ENCODE data around the gene CLCNKB.

DNA sequence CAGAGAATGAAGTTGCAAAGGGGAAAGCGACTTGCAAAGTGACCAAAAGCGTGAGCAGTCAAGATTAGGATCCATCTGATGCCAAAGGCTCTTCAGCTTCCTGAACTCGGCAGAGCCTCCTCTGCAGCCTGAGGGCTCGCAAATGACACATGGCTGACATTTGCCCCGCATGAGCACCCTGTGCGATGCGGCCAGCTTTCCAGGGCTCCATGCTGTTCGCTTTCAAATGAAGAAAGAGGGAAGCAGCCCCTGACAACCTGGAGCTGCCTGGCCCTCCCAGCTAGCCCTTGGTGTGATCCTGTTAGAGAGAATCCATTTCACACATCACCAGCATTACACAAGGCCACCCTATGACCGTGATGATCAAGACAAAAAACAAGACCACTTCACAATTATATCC, 50.0 kb downstream of the CLCNKB start:
- TF ChIP-seq, protein P1, sequence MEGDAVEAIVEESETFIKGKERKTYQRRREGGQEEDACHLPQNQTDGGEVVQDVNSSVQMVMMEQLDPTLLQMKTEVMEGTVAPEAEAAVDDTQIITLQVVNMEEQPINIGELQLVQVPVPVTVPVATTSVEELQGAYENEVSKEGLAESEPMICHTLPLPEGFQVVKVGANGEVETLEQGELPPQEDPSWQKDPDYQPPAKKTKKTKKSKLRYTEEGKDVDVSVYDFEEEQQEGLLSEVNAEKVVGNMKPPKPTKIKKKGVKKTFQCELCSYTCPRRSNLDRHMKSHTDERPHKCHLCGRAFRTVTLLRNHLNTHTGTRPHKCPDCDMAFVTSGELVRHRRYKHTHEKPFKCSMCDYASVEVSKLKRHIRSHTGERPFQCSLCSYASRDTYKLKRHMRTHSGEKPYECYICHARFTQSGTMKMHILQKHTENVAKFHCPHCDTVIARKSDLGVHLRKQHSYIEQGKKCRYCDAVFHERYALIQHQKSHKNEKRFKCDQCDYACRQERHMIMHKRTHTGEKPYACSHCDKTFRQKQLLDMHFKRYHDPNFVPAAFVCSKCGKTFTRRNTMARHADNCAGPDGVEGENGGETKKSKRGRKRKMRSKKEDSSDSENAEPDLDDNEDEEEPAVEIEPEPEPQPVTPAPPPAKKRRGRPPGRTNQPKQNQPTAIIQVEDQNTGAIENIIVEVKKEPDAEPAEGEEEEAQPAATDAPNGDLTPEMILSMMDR (IDR thresholded peaks at IDR 0.05): no peak
- TF ChIP-seq POLR2A (IDR thresholded peaks at IDR 0.05): no peak
